ENCODE data around the gene ANXA3.
"Not testable (repeated sequence)": the region's sequence is repeated elsewhere in the genome, so short reads cannot be mapped to it uniquely, and the experiment has no call there.

The ANXA3 gene

DNA sequence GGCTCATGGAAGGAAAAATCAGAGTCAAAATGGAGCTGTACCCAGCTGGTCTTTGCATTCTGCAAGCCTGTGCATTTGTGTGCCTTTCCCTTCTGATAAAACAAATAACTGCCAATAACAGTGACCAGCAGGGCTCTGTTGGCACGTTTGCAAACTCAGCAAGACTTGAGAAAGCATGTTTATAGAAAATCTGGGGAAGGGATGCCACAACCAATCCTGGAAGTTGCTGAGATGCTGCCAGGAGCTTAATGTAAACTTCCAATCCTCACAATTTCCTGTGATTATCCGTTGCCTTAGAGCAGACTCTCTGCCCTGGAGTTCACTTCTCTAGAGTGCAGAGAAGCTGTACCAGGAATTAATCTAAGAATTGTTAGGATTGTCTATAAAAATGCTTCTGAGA is 6.9 kb upstream of the ANXA3 start:
- DNase-seq = no peak

DNA sequence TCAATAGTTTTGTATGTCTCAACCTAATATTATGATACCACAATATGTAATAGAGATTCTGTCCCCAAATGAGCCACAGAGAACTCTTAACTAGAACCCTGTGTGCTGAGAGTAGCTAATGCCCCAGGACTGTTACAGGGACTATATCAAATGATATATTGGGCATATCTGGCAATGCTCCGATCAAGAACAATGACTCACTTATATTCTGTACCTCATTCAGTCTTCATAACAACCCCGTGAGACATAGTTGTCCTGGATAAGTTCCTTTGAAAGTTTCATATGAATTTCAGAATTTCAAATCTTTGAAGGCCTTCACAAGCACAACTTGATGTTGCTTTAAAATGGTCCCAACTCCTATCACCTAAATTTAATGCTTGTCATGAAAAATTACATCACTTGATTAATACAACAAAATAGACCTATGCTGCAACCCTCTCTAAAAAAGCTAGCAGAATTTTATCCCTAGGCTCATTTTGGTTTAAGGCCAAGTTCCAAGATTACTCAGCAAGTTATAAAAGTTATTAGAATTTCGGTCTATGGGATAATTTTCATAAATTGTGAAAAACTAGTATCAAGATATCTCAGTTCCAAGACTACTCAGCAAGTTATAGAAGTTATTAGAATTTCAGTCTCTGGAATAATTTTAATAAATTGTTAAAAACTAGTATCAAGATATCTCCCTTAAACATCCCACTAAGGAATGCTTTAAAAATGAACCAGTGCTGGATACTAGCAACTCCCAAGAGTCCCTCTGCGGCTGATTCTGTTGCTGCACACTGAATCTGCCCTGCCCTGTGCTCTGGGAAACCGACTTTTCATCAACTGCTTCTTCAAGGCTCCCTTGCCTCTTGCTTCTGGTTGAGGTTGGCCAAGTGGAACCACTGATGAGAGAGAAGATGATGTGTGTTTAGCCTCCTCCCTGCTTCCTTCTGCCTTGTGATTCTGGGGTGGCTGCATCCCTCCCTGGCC is 6.0 kb upstream of the ANXA3 start:
- DNase-seq = no peak

DNA sequence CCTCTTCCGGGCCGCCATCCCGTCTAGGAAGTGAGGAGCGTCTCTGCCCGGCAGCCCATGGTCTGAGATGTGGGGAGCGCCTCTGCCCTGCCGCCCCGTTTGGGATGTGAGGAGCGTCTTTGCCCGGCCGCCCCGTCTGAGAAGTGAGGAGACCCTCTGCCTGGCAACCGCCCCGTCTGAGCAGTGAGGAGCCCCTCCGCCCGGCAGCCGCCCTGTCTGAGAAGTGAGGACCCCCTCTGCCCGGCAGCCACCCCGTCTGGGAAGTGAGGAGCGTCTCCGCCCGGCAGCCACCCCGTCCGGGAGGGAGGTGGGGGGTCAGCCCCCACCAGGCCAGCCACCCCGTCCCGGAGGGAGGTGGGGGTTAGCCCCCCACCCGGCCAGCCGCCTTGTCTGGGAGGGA is 3.7 kb upstream of the ANXA3 start:
- not testable (repeated sequence) for DNase-seq

DNA sequence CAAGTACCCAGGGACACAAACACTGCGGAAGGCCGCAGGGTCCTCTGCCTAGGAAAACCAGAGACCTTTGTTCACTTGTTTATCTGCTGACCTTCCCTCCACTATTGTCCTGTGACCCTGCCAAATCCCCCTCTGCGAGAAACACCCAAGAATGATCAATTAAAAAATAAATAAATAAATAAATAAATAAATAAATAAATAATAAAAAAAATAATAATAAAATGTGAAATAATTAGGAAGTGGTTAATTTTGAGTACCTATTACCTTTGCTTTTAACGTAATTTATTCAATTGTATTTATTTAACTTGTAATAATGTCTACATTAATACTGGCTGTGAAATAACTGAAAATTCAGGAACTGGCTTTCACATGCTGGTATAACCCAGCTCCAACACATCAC is 2.7 kb upstream of the ANXA3 start:
- DNase-seq = not testable (repeated sequence)

DNA sequence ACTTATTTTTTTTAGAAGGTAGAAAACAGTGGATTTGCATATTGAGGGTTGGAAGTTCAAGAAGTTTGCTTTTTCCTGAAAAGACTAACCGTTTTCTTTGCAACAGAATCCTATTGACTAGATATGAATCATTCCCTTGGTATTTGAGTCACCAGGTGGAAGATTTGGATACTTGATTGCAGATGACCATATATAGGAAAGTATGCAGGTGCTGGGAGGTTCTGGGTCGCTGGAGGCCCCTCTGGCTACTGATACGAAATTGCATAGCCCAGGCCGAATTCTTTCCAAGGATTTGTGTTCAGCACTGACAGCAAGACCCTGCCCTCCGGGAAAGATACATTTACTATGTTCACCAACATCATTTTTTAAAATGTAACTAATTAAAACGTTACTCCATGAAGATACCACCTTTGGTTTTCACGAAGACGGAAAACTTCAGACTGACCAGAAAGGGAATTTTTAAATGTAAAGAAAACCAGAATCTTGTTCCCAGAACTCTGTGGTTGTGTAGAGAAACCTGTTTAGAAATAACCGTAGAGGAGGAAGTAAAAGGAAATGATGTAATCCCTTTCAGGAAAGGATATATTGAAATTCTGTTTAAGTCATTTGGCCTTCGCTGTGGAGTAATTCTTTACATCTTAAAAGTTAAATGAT is 946 bp downstream of the ANXA3 start:
- no peak for DNase-seq

DNA sequence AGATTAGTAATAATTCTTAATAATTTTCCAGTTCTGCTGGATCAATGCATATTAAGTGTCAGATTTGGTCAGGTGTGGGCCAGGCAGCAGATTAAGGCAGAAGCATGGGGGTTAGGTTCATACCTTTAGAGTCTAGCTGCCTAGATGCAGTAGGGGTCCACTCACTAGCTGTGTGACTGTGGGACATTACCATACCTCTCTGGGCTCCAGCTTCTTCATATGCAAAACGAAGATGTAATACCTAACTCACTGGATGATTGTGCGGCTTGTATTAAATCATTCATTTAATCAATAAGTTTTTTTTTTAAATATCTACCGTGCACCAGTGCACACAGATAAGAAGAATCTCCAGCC is 1.4 kb downstream of the ANXA3 start:
- no peak for DNase-seq

DNA sequence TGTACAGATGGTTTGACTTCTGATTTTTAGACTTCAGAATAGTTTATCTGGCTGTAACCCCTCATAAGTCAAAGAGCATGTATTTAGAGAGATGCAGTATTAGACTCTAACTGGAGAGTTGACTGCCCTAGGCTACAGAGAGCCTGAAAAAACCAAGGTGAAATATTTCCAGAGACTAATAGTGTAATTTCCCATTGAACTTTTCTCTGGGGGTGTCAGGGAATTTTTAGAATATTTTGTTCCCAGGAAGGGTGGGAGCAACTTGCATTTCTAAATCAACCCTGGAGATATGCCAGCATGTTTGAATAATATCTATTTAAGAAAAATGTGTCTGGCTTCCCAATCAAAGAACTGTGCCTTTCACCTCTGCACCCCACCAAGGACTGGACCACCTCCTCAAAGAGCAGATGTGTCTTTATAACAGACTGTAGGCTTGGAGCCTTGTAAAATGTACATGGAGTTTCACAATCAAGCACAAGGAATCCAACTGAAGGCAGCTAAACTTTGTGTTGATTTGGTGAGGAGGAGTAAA is 2.0 kb downstream of the ANXA3 start:
- no peak for DNase-seq

DNA sequence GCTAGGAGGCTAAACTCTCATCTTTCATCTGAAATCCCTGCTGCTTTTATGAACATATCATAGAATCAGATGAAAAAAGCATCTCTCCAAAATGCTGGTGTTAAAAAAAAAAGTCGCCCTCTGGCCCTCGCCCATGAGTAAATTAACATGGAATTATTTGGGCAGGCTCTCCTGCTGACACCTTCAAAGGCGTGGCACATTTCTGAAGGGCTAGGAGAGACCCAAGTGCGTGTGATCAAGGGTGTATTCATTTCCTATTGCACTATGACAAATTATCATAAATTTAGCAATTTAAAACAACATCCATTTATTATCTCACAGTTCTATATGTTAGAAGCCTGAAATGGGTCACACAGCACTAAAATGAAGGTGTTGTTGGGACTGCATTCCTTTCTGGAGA is 5.1 kb downstream of the ANXA3 start:
- DNase-seq = no peak

DNA sequence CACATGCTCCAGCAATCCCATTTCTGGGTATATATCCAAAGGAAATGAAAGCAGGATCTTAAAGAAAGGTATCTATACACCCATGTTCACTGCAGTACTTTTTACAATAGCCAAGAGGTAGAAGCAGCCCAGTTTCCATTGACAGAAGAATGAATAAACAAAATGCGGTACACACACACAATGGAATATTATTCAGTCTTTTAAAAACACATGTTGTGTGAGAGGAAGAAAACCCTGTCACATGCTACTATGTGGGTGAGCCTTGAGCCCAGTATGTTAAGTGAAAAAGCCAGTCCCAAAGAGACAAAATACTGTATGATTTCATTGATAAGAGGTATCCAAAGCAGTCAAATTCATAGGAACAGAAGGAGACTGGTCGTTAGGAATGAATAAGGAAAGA is 6.3 kb downstream of the ANXA3 start:
- no peak for DNase-seq

DNA sequence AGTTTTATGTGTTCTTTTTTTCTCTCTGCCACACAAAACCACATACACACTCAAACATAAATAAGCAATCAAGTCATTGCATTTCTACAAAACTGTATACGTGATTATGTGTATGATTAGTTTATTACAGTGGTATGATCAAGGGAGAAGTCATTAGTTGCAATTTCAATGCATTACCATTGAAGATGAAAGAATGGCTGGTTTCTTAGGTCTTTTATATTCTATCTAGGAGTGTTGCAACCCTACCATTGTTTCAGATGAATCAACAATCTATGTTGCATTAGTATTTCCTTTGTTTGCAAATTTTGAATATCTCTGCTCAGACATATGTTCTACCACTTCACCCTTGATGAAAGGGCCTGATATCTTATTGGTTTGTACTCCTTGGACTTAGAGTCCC is 6.8 kb downstream of the ANXA3 start:
- DNase-seq = no peak

DNA sequence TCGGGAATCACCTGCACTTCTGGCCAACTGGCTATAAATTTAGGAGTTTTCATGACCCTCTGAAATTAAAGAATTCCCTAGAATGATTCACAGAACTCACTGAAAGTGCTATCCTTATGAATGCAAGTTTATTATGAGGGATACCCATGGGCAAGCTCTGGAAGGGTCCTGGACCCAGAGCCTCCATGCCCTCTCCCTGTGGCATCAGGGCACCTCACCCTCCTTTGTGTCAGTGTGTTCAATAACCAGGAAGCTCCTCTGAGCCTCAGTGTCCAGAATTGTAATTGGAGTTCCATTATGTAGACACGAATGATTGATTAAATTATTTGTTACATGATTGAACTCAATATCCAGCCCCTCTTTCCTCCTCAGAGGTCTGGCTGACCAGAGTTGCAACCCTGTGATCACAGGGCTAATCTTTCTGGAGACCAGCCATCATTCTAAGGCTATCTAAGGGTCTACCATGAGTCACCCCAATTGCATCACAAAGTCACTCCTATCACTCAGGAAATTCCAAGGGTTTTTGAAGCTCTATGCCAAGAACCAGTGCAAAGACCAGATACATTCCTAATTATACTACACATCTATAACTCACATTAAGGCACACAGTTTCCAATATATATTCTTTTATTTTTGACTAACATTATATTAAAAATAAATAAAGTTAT is 8.9 kb downstream of the ANXA3 start:
- DNase-seq = no peak

DNA sequence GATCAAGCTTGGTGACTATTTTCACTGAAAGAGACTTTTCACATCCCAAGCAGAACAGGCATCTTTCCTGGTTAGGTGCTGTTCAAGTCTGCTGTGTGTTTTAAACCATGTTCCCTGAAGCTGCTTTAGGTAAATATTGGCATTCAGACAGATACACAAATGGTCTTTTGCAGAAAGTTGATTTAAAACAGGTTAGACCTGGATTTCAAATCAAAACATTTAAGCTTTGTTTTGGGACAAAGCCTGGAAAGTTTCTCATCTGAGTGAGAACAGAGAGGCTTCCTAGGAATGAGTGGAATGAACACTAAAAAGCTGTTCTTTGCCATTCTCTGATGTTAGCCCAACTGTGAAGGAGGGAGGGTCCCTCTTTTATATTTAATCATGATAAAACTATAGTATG is 10.1 kb downstream of the ANXA3 start:
- no peak for DNase-seq

DNA sequence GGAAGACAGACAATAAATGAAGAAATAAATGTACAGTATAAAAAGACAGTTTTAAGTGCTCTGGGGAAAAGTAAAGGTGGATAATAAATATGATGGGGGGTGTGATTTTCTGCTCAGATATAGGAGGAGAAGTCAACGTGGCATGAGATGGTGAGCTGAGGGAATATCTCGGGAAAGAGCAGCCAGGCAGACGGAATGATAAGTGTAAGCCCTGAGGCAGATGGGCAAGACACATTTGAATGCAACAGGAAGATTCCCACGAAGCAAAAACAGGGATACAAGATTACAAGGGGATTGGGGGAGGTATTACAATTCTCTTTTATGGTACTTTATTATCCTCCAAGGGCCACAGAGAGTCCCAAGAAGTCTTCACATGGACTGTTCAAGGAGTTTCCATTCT is 11.1 kb downstream of the ANXA3 start:
- DNase-seq = no peak

DNA sequence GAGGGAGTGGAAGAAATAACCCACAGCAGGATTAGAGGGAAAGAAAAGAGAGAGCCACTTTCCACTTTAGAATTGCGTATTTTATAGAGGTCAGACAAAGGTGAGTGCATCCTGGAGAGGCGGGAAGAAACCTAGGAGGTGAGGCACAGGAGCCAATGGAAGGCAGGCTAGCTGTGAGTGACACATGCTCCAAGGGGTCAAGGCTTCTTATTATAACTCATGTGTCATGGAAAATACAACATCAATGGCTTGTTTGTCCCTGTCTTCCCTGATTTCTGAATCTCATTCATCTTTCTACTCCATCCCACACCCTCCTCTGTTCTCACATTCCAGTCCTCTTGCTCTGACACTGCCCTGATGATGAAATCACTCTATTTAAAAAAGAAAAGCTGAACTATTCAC is 14.4 kb downstream of the ANXA3 start:
- no peak for DNase-seq

DNA sequence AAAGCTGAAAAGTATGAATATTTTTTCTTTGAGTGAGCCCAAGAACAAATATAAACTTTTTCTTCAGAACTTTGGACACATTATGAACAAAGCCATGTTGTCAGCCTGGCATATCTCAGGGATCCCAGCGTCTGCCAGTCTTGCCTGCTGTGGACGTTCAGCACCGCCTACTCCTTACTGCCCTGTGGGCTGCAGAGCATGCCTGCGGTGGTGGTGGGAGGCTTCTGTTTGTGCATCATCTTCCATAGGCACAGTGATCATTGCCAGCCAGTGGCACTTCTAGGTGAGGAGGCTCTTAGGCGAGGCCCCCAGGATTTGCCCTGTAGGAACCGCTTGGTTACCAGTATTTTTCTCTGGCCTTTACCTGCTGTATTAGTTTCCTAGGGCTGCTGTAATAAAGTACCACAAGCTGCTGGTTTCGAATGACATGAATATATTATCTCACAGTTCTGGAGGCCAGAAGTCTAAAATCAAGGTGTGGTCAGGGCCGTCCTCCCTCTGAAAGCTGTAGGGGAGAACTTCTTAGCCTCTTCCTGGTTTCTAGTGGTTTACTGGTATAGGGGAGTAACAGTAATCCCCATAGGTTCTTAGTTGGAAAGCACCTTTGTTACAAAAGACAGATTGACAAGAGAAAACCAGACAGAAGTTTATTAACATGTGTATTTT is 15.4 kb downstream of the ANXA3 start:
- DNase-seq = no peak

DNA sequence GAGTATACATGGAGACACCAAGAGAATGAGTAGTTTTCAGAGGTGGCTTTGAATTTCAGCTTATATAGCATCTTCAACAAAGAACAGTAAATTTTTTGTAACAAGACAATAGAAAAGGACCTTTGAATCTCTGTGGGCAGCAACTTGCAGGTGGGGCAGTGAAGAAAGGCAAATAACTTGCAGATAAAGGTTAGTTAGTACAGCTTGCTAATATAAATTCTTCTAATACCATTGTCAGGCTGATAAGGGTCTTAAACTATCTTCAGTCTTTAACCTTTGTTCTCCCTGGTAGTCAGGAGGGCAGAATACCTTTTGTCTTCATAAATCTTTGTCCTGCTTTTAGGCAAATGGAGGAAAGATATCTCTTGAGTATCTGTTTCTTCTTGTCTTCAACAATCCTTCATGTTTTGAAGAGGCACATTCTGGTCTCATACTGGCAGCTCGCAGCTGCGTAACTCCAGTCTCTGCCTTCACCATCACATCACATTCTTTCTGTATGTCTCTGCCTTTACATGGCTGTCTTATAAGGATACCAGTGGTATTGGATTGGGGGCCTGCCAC is 16.0 kb downstream of the ANXA3 start:
- DNase-seq = no peak

DNA sequence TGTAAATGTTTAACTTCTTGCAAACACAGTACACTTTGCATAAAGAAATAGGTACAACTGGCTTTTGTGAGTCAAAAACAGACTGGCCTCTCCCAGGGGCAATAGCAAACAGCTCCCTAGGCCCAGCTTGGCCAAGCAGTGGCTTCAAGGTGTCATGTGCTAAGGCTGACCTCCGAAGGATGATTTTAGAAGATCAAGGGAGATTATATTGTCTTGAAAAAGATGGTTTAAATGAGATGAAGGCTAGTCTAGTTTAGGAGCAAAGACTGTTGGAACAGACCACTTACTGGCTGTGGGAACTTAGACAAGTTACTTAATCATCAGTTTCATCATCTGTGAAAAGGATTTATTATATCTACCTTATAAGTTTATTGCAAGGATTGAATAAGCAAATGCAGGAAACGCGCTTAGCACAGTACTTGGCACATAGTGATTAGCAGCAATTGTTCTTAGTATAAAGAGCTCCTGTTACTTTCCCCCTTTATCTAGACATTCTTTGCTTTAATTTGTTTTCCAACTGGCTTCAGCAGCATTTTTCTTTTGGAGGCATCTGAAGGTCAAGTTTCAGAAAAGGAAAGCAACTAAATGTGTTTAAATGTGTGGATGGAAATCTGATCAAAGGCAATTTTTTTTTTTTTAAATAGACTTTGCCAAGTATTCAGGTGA is 17.2 kb downstream of the ANXA3 start:
- DNase-seq = no peak

DNA sequence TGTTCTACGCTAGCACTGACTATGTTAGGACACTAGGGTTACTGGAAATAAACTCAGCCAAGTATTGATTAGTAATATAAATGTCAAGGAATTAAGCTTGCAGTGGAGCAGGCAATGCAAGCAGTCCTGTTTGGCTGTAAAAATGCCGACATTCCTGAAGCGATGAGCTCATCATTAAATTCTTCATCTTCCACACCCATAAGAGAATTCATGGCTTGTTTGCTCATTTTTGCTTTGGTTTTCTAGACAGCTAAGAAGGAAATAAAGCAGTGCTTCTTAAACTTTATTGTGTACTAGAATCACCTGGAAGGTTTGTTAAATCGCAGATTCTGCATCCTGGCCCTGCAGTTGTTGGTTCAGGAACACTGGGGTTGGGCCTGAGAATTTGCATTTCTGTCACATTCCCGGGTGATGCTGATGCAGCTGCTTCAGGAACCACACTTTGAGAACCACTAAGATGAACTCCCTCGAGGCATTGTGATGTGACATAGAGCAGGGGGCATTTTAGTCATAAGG is 17.8 kb downstream of the ANXA3 start:
- no peak for DNase-seq

DNA sequence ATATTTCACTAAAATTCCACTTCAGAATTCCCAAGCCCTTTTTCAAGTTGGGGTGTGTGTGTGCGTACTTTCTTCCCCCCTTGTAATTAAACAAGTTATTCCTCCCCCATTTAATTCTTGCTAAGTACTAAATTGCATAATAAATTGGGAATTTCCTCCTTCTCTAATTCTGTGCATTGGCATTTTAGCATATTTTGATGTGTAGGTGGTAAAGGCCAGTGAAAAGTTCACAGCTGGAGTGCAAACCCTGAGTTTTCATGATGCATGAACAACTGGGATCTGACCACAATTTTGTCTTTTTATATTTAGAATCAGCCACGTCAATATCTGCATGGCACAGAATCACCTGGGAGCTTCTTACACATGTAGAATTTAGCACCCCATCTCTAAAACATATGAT is 18.5 kb downstream of the ANXA3 start:
- DNase-seq = no peak

DNA sequence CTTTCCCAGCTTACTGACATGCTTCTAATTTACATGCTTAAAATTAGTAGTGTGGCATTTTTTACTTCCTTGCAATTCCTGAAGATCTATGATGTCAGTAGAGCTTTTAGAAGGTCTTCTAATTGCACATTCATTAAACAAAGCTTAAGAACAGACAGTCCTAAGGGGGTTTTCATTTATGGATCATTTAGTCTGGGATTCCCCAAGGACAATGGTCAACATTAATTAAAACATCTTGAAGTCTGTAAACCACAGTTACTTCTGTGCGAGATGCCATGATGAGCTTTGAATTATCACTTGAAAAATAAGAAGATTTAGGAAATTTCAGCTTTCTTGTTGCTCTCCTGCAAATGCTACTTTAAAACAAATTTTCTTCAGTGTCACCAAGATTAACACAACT is 20.2 kb downstream of the ANXA3 start:
- DNase-seq = no peak

DNA sequence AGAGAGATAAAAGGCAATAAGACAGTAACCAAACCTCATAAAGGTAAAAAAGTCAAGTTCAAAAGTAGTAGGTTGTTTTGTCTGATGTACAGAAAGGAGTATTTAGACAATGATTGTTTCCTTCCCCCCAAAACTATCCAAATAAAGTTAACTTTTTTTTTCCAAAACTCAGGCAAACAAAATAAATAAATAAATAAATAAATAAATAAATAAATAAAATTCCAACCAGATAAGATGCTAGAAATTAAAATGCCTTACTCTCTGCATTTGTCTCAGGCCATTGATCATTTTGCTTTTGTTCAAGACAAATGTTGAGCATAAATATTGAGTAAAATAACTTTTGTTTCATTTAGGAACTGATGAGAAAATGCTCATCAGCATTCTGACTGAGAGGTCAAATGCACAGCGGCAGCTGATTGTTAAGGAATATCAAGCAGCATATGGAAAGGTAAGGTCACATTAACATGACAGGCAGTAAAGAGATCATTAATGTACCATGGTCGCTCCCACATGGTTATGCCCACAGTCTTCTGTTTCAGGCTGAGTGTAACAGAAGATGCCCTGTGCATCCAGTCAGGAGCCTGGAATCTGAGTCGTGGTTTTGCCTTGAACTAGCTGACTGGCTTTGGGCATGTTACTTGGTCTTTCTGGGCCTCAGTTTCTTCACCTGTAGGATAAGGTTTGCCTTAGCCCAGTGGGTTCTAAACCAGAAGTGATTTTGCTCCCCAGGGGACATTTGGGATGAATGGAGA is 27.3 kb downstream of the ANXA3 start:
- DNase-seq = no peak

All from cortex of kidney (tissue), 1 donor.